Measurements from ENCODE around the gene ZNF697. TPM values are rescaled to one million over a fixed set of nuclear protein-coding genes. Genes with fewer than 3 reads are reported as not detected.
"Not testable (repeated sequence)": the region's sequence is repeated elsewhere in the genome, so short reads cannot be mapped to it uniquely, and the experiment has no call there.

Gene ZNF697
- total RNA-seq, 1 experiment from 2014 or later: 17.4 TPM

GRCh38 chr1:119569930-119570622, 78.0 kb downstream of the ZNF697 start:
- no CpG with 5 or more reads among the region's 8 CpGs for WGBS (ENCODE audit: extremely low coverage, insufficient read length, low lambda C conversion rate)
- not testable (repeated sequence) for H3K23me2 ChIP-seq (ENCODE audit: insufficient read length, low read depth, low read length, poor library complexity, severe bottlenecking); H4K91ac ChIP-seq (ENCODE audit: insufficient read length, low read depth, low read length); H2BK15ac ChIP-seq (ENCODE audit: low read depth, low read length); H3K4ac ChIP-seq (ENCODE audit: low read depth, low read length); H3K23ac ChIP-seq (ENCODE audit: insufficient read length, low read depth, low read length); H2AFZ ChIP-seq (ENCODE audit: low read length); H4K5ac ChIP-seq (ENCODE audit: insufficient read length, low read depth, low read length); H2BK120ac ChIP-seq (ENCODE audit: low read depth, low read length, poor library complexity, severe bottlenecking); H3K18ac ChIP-seq (ENCODE audit: insufficient read length, low read depth, low read length); H3K56ac ChIP-seq (ENCODE audit: insufficient read length, low read depth, low read length); H3K4me2 ChIP-seq (ENCODE audit: insufficient read depth, insufficient read length, low read length); H3K79me2 ChIP-seq (ENCODE audit: insufficient read depth, low read length); H3K79me1 ChIP-seq (ENCODE audit: insufficient read depth, low read depth, low read length, poor library complexity, severe bottlenecking); H3K9me3 ChIP-seq (ENCODE audit: control insufficient read depth, low read depth, low read length); H2BK20ac ChIP-seq (ENCODE audit: low read depth, low read length, poor library complexity, severe bottlenecking); H3T11ph ChIP-seq (ENCODE audit: low read length); H2AK5ac ChIP-seq (ENCODE audit: insufficient read length, low read length); H3K4me1 ChIP-seq (ENCODE audit: insufficient read depth, low read length); H3K9ac ChIP-seq (ENCODE audit: extremely low read depth, insufficient read length, low read length); DNase-seq; H3K9me3 Mint-ChIP-seq; H3K27me3 ChIP-seq (ENCODE audit: insufficient read depth, low read length); H3K27ac Mint-ChIP-seq; H4K8ac ChIP-seq (replicated peaks; ENCODE audit: insufficient read length, low read depth, low read length); H2BK12ac ChIP-seq (ENCODE audit: insufficient read length, low read depth, low read length); H3K27ac ChIP-seq (ENCODE audit: insufficient read length, low read depth, low read length); H3K4me3 Mint-ChIP-seq; H3K36me3 Mint-ChIP-seq (ENCODE audit: insufficient read depth in 1 of 3, low read depth in 3 of 3); H4K20me1 ChIP-seq (ENCODE audit: control insufficient read depth, insufficient read depth, insufficient read length); H2BK5ac ChIP-seq (ENCODE audit: insufficient read length, low read length); H3K14ac ChIP-seq (ENCODE audit: insufficient read depth, low read length)
- Mint-ChIP-seq H3K27me3 (ENCODE audit: low read depth) (peaks cover 15% of the 10 kb centered on the region), H3K4me1 (peaks cover 6 to 11% of the 10 kb centered on the region in 2 experiments)
- TF ChIP-seq CTCF (conservative IDR thresholded peaks at IDR 0.05): peak; percentile 58

Other genes starting within 250 kb of the ZNF697 start
- not detected in 2 replicates for gene HSD3B2, start 233.1 kb downstream of the ZNF697 start, total RNA-seq (2021)
- gene HSD3B1, start 141.1 kb downstream of the ZNF697 start, total RNA-seq (2021): not detected in 2 replicates
- gene PHGDH, start 63.7 kb upstream of the ZNF697 start, total RNA-seq (2021): 458 and 485 TPM in 2 replicates
- gene HMGCS2, start 120.6 kb upstream of the ZNF697 start, total RNA-seq (2021): not detected in 2 replicates
- not detected in 2 replicates for gene REG4, start 163.2 kb upstream of the ZNF697 start, total RNA-seq (2021)
- not detected in 2 replicates for gene ADAM30, start 248.2 kb upstream of the ZNF697 start, total RNA-seq (2021)

Measured in H9 (cell line).